ENCODE results near the gene MRFAP1L1.
"Not testable (repeated sequence)": the region's sequence is repeated elsewhere in the genome, so short reads cannot be mapped to it uniquely, and the experiment has no call there.

The MRFAP1L1 gene

GRCh38 chr4:6709230-6710114 is at the start of gene MRFAP1L1:
Gene MRFAP1L1, minus strand, starts transcription at chr4:6709865. Its CDS starts 236 bp downstream, at chr4:6709629.
- DNase-seq (ENCODE audit: low spot score) = peak; percentile 90

DNA sequence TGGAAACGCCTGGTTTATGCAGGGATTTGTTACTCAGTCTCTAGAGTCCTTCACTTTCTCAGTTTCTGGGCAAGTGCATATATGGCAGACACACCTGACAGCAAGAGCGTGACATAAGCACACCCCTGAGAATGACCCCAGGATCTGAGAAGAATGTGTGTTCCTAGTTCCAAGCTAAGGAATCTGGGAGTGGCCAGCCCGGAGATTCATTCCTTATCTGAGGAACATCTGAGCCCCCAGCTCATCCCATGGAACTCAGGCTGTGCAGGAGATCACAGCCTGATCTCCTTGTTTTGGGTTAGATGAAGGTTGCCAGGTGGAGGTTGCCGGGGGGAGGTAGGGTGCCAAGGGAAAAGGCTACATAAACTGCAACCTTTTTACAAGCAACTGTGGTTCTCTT is 49.1 kb upstream of the MRFAP1L1 start:
- DNase-seq (ENCODE audit: low spot score) = no peak

GRCh38 chr4:6756345-6756744 is 46.7 kb upstream of the MRFAP1L1 start:
- DNase-seq (ENCODE audit: low spot score) = not testable (repeated sequence)

DNA sequence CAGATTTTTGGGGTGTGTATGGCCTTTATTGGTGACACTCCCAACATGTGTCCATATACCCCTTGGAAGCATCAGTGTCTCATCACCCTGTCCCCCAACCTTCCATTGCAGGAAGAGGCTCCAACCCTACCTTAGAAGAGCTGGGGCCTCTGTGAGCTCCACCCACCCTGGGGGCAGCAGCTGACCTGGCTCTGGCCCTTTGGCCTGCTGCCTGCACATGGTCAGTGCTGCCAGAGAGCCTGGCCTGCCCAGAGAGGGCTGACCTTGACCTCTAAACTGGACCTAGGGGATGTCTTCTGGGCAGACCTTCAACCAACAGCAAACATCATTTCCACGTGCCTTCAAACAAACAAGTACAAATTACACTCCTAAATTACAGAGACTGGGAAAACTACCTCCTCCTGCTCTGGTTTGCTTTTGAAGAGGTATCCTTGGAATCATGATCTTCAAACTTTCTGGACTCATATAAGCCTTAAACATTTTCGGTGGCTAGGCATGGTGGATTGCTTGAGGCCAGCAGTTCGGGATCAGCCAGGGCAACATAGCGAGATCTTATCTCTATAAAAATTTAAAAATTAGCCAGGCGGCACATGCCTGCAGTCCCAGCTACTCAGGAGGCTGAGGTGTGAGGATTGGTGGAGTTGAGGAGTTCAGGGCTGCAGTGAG is 45.6 kb upstream of the MRFAP1L1 start:
- no peak for DNase-seq (ENCODE audit: low spot score)

DNA sequence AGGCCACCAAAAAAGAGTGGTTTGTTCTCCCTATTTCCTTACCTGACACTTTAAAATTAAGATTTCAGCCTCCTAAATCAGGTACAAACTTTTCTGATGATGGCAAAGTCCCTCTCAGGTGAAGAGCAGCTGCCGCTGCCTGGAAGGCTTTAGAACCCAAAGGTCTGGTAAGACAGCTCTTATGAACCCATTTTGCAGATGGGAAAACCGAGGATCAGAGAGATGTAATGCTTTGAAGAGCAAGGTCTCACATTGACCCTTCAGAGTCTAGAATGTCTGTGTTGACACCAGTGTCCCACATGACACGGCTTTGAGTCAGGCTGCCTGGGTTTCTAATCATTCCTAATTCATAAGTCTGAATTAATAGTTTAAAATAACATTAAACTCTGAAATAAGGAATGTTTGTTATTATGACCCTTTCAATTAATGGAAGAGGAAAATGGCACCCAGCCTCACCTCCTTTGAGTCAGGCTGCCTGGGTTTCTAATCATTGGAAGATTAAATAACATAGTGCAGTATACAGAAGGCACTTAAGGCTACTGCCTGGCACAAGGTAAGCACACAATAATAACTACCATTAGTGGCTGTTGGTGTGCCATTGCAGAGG is 44.9 kb upstream of the MRFAP1L1 start:
- DNase-seq (ENCODE audit: low spot score) = no peak

DNA sequence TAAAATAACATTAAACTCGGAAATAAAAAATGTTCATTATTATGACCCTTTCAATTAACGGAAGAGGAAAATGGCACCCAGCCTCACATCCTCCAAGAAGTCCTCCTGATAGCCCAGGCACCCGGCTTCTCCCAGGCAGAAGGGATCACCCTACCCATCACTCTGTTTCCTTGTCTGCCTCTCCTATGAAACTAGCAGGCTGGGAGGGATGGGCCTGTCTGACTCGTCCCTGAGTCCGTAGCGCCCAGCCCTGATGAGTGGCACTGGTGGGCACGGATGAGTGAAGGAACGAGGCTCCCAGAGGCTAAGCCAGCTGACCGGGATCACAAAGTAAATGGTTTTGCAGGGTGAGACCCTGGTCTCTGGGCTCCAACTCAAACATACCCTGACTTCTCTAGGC is 44.2 kb upstream of the MRFAP1L1 start:
- DNase-seq (ENCODE audit: low spot score) = no peak

DNA sequence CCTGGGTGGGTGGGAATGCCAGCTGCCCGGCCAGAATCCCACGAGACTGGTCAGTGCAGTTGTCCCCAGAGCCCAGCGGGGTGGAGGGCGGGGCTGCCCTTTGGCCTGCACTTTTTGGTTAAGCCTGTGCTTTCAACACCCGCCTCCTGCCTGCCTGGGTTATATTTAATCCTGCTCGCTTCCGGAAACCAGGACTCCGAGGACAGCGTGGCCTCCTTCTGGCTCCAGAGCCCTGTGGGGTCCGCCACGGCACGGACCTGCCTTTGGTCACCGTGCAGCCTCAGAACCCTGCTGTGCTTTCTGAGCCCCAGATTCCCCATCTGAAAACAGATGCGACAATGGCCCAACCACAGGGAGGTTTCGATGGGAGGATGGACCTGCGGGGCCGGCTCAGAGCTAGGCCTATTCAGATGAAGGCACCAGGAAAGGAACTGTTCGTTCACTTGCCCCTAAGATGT is 43.5 kb upstream of the MRFAP1L1 start:
- DNase-seq (ENCODE audit: low spot score) = no peak

GRCh38 chr4:6752486-6752829 is 42.8 kb upstream of the MRFAP1L1 start:
- no peak for DNase-seq (ENCODE audit: low spot score)

GRCh38 chr4:6751611-6752485 is 42.2 kb upstream of the MRFAP1L1 start:
- no peak for DNase-seq (ENCODE audit: low spot score)

- no peak for DNase-seq (ENCODE audit: low spot score)
Measured at GRCh38 chr4:6750286-6751221, 40.9 kb upstream of the MRFAP1L1 start.

- DNase-seq (ENCODE audit: low spot score) = no peak
Measured at GRCh38 chr4:6749340-6750171, 39.9 kb upstream of the MRFAP1L1 start.

DNA sequence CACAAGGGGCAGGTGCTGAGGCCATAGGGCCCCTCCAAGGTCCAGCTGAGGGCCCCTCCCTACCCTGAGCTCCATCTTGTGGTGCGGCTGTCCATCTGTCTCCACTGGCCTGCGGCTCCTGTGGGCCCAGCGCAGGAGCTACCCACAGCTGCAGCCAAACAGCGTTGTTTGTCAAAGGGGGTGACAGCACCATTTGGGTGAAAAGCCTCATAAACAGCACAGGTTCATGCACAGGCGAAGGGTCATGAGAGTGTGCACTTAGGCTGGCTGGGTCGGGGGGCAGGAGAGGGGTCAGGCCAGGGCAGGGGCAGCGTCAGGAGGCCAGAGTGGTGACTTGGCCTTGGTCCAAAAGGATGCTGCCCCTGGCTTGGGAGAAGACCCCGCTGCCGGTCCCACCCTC is 38.6 kb upstream of the MRFAP1L1 start:
- no peak for DNase-seq (ENCODE audit: low spot score)

DNA sequence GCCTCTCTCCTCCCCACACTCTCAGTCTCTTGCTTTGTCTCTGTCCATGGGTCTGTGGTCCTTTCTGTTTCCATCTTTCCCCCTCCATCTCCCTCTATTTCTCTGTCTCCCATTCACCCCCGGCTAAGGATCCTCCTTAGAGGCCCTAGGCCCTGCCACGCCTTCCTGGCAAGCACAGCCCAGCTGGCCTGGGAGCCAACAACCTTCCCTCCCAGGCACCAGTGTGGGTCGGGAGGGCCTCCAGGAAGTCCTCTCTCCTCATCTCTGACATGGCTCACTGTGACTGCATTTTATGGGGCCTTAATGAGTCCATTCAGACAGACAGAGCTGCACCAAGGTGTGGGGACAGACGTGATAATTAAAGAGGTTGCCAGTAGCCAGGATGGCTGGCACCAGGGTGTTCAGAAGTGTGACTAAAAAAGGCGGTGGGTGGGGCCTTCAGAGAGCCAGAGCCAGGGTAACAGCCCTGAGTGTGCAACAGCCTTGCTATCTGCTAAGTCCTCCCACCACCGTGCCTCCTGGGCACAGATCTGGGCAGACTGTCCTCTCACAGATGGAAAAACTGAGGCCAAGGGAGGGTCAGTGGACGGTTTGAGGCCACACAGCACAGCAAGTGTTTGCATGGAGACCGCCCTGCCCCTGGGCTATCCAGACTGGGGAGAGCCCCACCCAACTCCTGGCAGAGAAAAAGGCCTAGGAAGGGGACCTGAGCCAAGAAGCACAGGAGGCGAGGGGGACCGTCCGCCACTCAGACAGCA is 37.8 kb upstream of the MRFAP1L1 start:
- DNase-seq (ENCODE audit: low spot score) = no peak

DNA sequence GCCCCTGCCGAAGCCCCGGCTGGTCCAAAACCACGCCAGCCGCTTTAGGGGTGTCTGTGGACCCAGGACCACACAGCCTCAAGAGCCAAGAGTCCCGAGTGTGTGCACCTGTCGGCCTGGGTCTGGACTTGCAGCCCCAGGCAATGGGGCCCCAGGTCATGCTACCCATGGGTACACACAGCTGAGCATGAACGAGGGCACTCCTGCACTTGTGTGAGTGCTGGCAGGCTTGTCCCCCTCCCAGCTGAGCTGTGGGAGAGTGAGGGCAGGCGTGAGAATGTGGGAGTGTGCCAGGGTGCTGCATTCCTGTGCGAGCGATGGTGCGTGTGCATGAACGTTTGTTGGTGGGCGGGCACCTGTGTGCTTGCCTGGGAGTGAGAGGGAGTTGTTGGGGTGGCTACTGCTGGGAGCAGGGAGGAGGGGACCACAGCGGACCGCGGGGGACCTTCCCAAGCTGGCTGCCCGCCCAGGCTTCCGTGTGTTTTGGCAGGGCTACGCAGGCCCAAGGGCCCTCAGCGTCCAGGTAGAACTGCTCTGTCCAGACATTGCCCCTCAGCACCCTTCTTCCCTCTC is 37.1 kb upstream of the MRFAP1L1 start:
- DNase-seq (ENCODE audit: low spot score) = no peak

DNA sequence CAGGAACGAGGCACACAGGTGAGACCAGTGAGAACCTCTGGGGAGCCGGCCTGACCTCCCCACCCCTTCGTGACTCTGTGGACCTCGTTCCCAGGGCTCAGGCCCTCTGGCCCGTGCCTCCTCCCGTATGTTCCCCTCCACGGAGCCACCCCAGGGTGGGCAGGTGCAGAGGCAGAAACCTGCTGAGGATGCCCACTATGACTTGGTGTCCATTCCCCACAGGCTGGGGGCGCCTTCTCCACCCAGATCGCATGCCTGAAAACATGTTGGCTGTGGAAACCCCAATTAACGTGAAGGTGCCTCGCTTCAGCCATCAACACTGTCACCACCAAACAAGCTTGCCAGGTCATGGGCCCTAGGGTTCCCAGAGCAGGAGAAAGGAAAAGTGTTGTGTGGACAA is 33.3 kb upstream of the MRFAP1L1 start:
- no peak for DNase-seq (ENCODE audit: low spot score)

DNA sequence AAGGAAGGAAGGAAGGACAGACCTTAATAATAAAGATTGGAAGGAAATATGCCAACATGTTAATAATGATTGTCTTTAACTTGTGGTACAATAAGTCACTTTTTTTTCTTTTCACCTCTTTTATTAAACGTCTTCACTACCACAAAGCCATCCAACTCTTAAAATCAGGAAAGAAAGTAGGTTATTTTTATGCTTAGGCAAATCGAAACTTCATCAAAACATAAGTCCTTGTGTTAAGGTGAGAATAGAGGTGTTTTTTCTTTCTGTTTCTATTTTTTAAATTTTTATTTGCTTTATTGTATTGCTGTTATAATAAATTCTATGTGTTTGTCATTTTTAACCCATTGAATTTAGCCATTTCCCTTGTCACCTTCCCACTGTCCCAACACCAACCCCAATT is 32.8 kb upstream of the MRFAP1L1 start:
- no peak for DNase-seq (ENCODE audit: low spot score)

- no peak for DNase-seq (ENCODE audit: low spot score)
Measured at GRCh38 chr4:6740347-6740746, 30.7 kb upstream of the MRFAP1L1 start.

- no peak for DNase-seq (ENCODE audit: low spot score)
Measured at GRCh38 chr4:6739920-6740319, 30.3 kb upstream of the MRFAP1L1 start.

All from cerebellar cortex (tissue), 1 donor.